Spleen (tissue), 11 donors: ENCODE data around the gene H19. TPM values are rescaled to one million over a fixed set of nuclear protein-coding genes. Genes with fewer than 3 reads are reported as not detected.

Source experiments
- DNase-seq: peaks from one replicate; pipeline ENCODE4 v3.0.0-alpha.2; 2020
- H3K27ac ChIP-seq, 8 donors: fragments of 200-600 bp; sonication (generic) in 7 of 8; 1 replicate in 4 of 8; 2 replicates in 4 of 8; pipeline versions ENCODE4 v1.5.0 to v1.8.0; 2016 to 2021; ENCODE audit warnings: inconsistent platforms in 4 of 8, mild to moderate bottlenecking in 4 of 8, moderate library complexity in 1 of 8
- H3K27me3 ChIP-seq, 7 donors: fragments of 200-600 bp; sonication (generic) in 6 of 7; replicated peaks in 1 of 7; 1 replicate in 4 of 7; 2 replicates in 3 of 7; pipeline versions ENCODE4 v1.5.0 to v1.8.0; 2016 to 2021; ENCODE audit warnings: inconsistent platforms in 3 of 7, mild to moderate bottlenecking in 1 of 7
- H3K36me3 ChIP-seq, 6 donors: fragments of 200-600 bp; sonication (generic) in 5 of 6; 1 replicate in 4 of 6; 2 replicates in 2 of 6; pipeline versions ENCODE4 v1.5.0 to v1.8.0; 2016 to 2021; ENCODE audit warnings: inconsistent platforms in 2 of 6
- H3K4me1 ChIP-seq, 6 donors: fragments of 200-600 bp; sonication (generic) in 5 of 6; 1 replicate in 3 of 6; 2 replicates in 3 of 6; pipeline versions ENCODE4 v1.5.0 to v1.8.0; 2016 to 2021; ENCODE audit warnings: inconsistent platforms in 3 of 6
- H3K4me3 ChIP-seq, 8 donors: fragments of 200-600 bp; sonication (generic) in 7 of 8; 1 replicate in 4 of 8; 2 replicates in 4 of 8; pipeline versions ENCODE4 v1.5.0 to v1.8.0; 2016 to 2021; ENCODE audit warnings: inconsistent platforms in 4 of 8, mild to moderate bottlenecking in 4 of 8, moderate library complexity in 2 of 8
- H3K9me3 ChIP-seq, 8 donors: fragments of 200-600 bp; sonication (generic) in 7 of 8; 1 replicate in 4 of 8; 2 replicates in 4 of 8; pipeline versions ENCODE4 v1.5.0 to v1.8.0; 2016 to 2021; ENCODE audit warnings: inconsistent platforms in 4 of 8
- CTCF ChIP-seq, 11 experiments: fragments of 200-600 bp in 7 of 11; fragments of 450-650 bp in 4 of 11; sonication (generic) in 4 of 11; IDR thresholded peaks in 8 of 11; conservative IDR thresholded peaks in 3 of 11; 1 replicate in 7 of 11; 2 replicates in 4 of 11; pipeline versions ENCODE4 v1.4.0 to v1.8.0; 2016 to 2021; ENCODE audit warnings: antibody characterized with exemption in 11 of 11, inconsistent platforms in 4 of 11, mild to moderate bottlenecking in 1 of 11
- POLR2A ChIP-seq, 3 donors: fragments of 450-650 bp; IDR thresholded peaks; one replicate each; pipeline ENCODE4 v1.5.1; 2017; ENCODE audit warnings: antibody characterized with exemption in 3 of 3, mild to moderate bottlenecking in 1 of 3
- POLR2AphosphoS5 ChIP-seq, 3 donors: sonication (generic); formaldehyde crosslinking; IDR thresholded peaks; one replicate each; pipeline ENCODE4 v1.5.1; 2017; ENCODE audit warnings: antibody characterized with exemption in 3 of 3
- WGBS, 5 donors: extraction: QIAGEN DNeasy Blood & Tissue Kit in 3 of 5; methylation state at CpG; one replicate each; pipeline versions ENCODE4 v1.1.5 to v1.1.7; 2013 to 2018; 5-methylcytosine and 5-hydroxymethylcytosine counted together
- intact Hi-C: fragments of 100-400 bp; cut with DNase I; formaldehyde crosslinking; loops from one replicate; pipeline ENCODE4 v1.15.0; 2023; ENCODE audit warnings: low total_unique reads
- polyA plus RNA-seq, 3 donors: library from polyadenylated mRNA; stranded (reverse); fragments of 200-250 nt; gene quantifications; one replicate each; pipeline ENCODE4 v1.2.1, GENCODE V29; 2013
- total RNA-seq, 7 donors: library from RNA; depleted of rRNA in 3 of 7; stranded (reverse); fragments of >200 nt in 3 of 7; fragmentation: NEBNext Ultra II Directional in 4 of 7; extraction: Animal tissue kit (Norgen Biotek cat#: 25700) in 4 of 7; gene quantifications; one replicate each; pipeline versions ENCODE4 v1.1.0 to v1.2.1, GENCODE V29; 2016 to 2021
- donor health status: healthy with polysubstance abuse.
- donor health status: DM: no; HTN: no; CAD: no; lungs with moderate emphysema.
- donor health status: DM: no; HTN: no; CAD: no.
- donor health status: Bipolar disorder and iron deficiency.
- donor health status: healthy.
- donor health status: DM: no; HTN: no; CAD: no.
- donor health status: DM: yes; HTN: yes; CAD: no.

H19 gene
- total and polyA plus RNA-seq, 10 donors: 10.1 to 620 (median 90.3) TPM

- no CpG with 5 or more reads among the region's 14 CpGs for WGBS, 5 donors
- no peak for DNase-seq
- Histone ChIP-seq H3K9me3 (no peaks in the 10 kb centered on the region), H3K4me3 (no peak overlapping the region), H3K27me3 (no peaks in the 10 kb centered on the region), H3K4me1 (no peaks in the 10 kb centered on the region), H3K36me3 (no peaks in the 10 kb centered on the region), H3K27ac (no peak overlapping the region)
- TF ChIP-seq CTCF (IDR thresholded peaks at IDR 0.05 in 8 of 11, conservative IDR thresholded peaks at IDR 0.05 in 3 of 11) (no peak), POLR2A (IDR thresholded peaks at IDR 0.05) (no peak), POLR2AphosphoS5 (IDR thresholded peaks at IDR 0.05) (no peak)
- intact Hi-C loops: no loop called here
Measured at GRCh38 chr11:2015025-2015424, 17.4 kb upstream of the H19 start.

- Histone ChIP-seq H3K4me1 (no peaks in the 10 kb centered on the region), H3K27ac (no peak overlapping the region), H3K9me3 (no peaks in the 10 kb centered on the region), H3K36me3 (no peaks in the 10 kb centered on the region), H3K27me3 (no peaks in the 10 kb centered on the region), H3K4me3 (no peak overlapping the region)
- no peak for DNase-seq
- no peak for TF ChIP-seq POLR2AphosphoS5 (IDR thresholded peaks at IDR 0.05)
- no peak for TF ChIP-seq CTCF (IDR thresholded peaks at IDR 0.05 in 8 of 11, conservative IDR thresholded peaks at IDR 0.05 in 3 of 11)
- no peak for TF ChIP-seq POLR2A (IDR thresholded peaks at IDR 0.05)
- no CpG with 5 or more reads among the region's 25 CpGs for WGBS, 5 donors
- intact Hi-C loops: no loop called here
Measured at GRCh38 chr11:2012440-2012839, 14.8 kb upstream of the H19 start.

- Histone ChIP-seq H3K27me3 (no peaks in the 10 kb centered on the region), H3K4me3 (no peak overlapping the region), H3K27ac (no peak overlapping the region), H3K4me1 (no peaks in the 10 kb centered on the region), H3K36me3 (no peaks in the 10 kb centered on the region), H3K9me3 (no peaks in the 10 kb centered on the region)
- intact Hi-C loops: no loop called here
- no peak for DNase-seq
- TF ChIP-seq POLR2A (IDR thresholded peaks at IDR 0.05) (no peak), CTCF (IDR thresholded peaks at IDR 0.05 in 8 of 11, conservative IDR thresholded peaks at IDR 0.05 in 3 of 11) (no peak), POLR2AphosphoS5 (IDR thresholded peaks at IDR 0.05) (no peak)
- WGBS, 5 donors: no CpG with 5 or more reads among the region's 13 CpGs
Measured at GRCh38 chr11:2004466-2004865, 6.8 kb upstream of the H19 start.

- H3K36me3 ChIP-seq: no peaks in the 10 kb centered on the region
- H3K4me3 ChIP-seq: no peak overlapping the region
- no peak for DNase-seq
- TF ChIP-seq POLR2AphosphoS5 (IDR thresholded peaks at IDR 0.05) (no peak), POLR2A (IDR thresholded peaks at IDR 0.05) (no peak), CTCF (IDR thresholded peaks at IDR 0.05 in 8 of 11, conservative IDR thresholded peaks at IDR 0.05 in 3 of 11) (no peak)
- no peak overlapping the region for H3K27ac ChIP-seq
- WGBS, 5 donors: no CpG with 5 or more reads among the region's 19 CpGs
- H3K4me1 ChIP-seq: no peaks in the 10 kb centered on the region
- no peaks in the 10 kb centered on the region for H3K9me3 ChIP-seq
- no peaks in the 10 kb centered on the region for H3K27me3 ChIP-seq
- intact Hi-C loops: no loop called here
Measured at GRCh38 chr11:2002807-2003206, 5.2 kb upstream of the H19 start.
